ENCODE results near the gene TUT1.

DNA sequence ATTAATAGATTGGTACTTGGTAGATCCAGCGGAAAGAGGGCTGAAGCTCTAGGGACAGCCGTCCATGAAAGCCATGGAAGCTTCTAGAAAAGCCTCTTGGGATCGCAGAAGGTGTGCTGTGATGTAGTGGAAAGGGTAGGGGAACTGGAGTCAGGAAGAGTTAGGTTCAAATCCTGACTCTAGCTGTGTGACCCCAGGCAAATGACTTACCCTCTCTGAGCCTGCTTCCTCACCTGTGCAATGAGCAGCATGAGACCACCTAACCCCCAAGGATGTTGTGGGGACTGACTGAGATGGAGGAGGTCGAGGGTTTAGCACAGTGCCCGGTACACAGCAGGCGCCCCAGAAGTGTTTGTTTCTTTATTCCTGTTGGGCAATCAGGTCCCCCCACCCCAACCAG lies 19.1 kb upstream of the TUT1 start:
- TF ChIP-seq, protein P1, sequence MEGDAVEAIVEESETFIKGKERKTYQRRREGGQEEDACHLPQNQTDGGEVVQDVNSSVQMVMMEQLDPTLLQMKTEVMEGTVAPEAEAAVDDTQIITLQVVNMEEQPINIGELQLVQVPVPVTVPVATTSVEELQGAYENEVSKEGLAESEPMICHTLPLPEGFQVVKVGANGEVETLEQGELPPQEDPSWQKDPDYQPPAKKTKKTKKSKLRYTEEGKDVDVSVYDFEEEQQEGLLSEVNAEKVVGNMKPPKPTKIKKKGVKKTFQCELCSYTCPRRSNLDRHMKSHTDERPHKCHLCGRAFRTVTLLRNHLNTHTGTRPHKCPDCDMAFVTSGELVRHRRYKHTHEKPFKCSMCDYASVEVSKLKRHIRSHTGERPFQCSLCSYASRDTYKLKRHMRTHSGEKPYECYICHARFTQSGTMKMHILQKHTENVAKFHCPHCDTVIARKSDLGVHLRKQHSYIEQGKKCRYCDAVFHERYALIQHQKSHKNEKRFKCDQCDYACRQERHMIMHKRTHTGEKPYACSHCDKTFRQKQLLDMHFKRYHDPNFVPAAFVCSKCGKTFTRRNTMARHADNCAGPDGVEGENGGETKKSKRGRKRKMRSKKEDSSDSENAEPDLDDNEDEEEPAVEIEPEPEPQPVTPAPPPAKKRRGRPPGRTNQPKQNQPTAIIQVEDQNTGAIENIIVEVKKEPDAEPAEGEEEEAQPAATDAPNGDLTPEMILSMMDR (IDR thresholded peaks at IDR 0.05): no peak
- TF ChIP-seq POLR2A (IDR thresholded peaks at IDR 0.05): no peak

Measured in prostate gland (tissue), 2 donors.